Neural cell (in vitro differentiated cells): ENCODE results near the gene BRF1.

Source experiments
- EP300 ChIP-seq: fragments of 450-650 bp; conservative IDR thresholded peaks from 2 replicates; pipeline ENCODE4 v1.6.1; 2014; ENCODE audit warnings: antibody characterized with exemption, mild to moderate bottlenecking, moderate library complexity; ENCODE audit not compliant: poor library complexity, severe bottlenecking
- RAD21 ChIP-seq: fragments of 450-650 bp; conservative IDR thresholded peaks from 2 replicates; pipeline ENCODE4 v1.6.1; 2014; ENCODE audit warnings: antibody characterized with exemption, mild to moderate bottlenecking, moderate library complexity

- TF ChIP-seq RAD21 (no peak), EP300 (no peak)
Observed at GRCh38 chr14:105309371-105309770, 8.6 kb upstream of the BRF1 start.
